Suprapubic skin (tissue), 4 donors: ENCODE results near the gene SPTAN1.

Experiments used
- EP300 ChIP-seq: sonication (generic); formaldehyde crosslinking; IDR thresholded peaks from one replicate; pipeline ENCODE4 v1.6.1; 2017; ENCODE audit warnings: antibody characterized with exemption
- POLR2A ChIP-seq, 2 donors: fragments of 450-650 bp; IDR thresholded peaks; one replicate each; pipeline ENCODE4 v1.6.1; 2017; ENCODE audit warnings: antibody characterized with exemption in 2 of 2, mild to moderate bottlenecking in 2 of 2, moderate library complexity in 2 of 2
- POLR2AphosphoS5 ChIP-seq, 3 donors: sonication (generic); formaldehyde crosslinking; IDR thresholded peaks; one replicate each; pipeline ENCODE4 v1.6.1; 2017; ENCODE audit warnings: antibody characterized with exemption in 3 of 3
- TF ChIP-seq, protein P1 (sequence below), 2 donors: fragments of 200-600 bp in 1 of 2; fragments of 450-650 bp in 1 of 2; sonication (generic) in 1 of 2; IDR thresholded peaks; one replicate each; pipeline ENCODE4 v1.5.1; 2016 to 2019; ENCODE audit warnings: antibody characterized with exemption in 2 of 2, mild to moderate bottlenecking in 1 of 2, moderate library complexity in 1 of 2

DNA sequence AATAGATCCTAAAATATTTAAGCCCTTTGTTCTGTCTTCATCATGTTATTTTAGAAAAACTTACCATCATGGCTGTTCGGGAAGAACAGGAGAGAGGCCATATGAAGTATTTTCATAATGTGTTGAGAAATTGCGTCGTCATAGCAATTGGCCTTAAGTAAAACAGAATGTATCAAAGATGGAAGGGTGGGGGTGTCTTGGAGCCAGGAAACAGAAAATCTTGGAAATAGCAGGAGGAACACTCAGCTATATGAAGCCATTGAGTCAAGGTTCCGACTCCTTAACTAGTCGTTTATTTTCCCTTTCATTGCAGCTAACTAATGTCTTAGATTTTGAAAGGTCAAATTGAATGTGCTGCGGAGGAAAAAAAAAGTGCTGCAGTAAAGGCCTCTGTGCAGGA lies 1.3 kb downstream of the SPTAN1 start:
- TF ChIP-seq, protein P1, sequence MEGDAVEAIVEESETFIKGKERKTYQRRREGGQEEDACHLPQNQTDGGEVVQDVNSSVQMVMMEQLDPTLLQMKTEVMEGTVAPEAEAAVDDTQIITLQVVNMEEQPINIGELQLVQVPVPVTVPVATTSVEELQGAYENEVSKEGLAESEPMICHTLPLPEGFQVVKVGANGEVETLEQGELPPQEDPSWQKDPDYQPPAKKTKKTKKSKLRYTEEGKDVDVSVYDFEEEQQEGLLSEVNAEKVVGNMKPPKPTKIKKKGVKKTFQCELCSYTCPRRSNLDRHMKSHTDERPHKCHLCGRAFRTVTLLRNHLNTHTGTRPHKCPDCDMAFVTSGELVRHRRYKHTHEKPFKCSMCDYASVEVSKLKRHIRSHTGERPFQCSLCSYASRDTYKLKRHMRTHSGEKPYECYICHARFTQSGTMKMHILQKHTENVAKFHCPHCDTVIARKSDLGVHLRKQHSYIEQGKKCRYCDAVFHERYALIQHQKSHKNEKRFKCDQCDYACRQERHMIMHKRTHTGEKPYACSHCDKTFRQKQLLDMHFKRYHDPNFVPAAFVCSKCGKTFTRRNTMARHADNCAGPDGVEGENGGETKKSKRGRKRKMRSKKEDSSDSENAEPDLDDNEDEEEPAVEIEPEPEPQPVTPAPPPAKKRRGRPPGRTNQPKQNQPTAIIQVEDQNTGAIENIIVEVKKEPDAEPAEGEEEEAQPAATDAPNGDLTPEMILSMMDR (IDR thresholded peaks at IDR 0.05): no peak
- TF ChIP-seq POLR2A (IDR thresholded peaks at IDR 0.05) (no peak), EP300 (no peak), POLR2AphosphoS5 (IDR thresholded peaks at IDR 0.05) (no peak)
